Right hindlimb (tissue), 1 donor: Measurements from ENCODE around the gene SYP.
"Not testable (repeated sequence)": the region's sequence is repeated elsewhere in the genome, so short reads cannot be mapped to it uniquely, and the experiment has no call there.

Experiments
- DNase-seq: peaks from one replicate; pipeline ENCODE4 v3.0.0-alpha.2; 2018

The SYP gene

GRCh38 chrX:49187526-49187925 lies 12.5 kb downstream of the SYP start:
- no peak for DNase-seq

DNA sequence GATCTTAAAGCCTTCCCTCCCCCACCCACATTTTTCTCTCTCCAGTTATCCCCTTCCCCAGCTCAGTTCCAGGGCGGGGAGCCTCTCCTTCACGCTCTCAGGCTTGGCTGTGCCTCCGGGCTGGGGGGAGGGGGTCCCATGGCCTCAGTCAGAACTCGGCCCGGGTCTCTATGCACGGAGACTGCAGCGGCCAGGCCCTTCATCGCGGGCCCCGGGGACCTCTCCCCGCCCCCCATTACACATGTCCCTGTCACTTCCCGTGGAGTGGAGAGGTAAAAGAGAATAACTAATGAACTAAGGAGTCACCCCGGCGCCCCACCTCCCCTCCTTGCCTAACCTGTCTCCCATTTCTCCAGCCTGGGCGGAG lies 13.0 kb downstream of the SYP start:
- no peak for DNase-seq

- peak; percentile 80 for DNase-seq
Observed at GRCh38 chrX:49186125-49187027, 13.6 kb downstream of the SYP start, which contains the start of gene PRICKLE3. Gene PRICKLE3, minus strand, starts transcription at chrX:49186373. Its CDS starts 76 bp downstream, at chrX:49186297.

DNA sequence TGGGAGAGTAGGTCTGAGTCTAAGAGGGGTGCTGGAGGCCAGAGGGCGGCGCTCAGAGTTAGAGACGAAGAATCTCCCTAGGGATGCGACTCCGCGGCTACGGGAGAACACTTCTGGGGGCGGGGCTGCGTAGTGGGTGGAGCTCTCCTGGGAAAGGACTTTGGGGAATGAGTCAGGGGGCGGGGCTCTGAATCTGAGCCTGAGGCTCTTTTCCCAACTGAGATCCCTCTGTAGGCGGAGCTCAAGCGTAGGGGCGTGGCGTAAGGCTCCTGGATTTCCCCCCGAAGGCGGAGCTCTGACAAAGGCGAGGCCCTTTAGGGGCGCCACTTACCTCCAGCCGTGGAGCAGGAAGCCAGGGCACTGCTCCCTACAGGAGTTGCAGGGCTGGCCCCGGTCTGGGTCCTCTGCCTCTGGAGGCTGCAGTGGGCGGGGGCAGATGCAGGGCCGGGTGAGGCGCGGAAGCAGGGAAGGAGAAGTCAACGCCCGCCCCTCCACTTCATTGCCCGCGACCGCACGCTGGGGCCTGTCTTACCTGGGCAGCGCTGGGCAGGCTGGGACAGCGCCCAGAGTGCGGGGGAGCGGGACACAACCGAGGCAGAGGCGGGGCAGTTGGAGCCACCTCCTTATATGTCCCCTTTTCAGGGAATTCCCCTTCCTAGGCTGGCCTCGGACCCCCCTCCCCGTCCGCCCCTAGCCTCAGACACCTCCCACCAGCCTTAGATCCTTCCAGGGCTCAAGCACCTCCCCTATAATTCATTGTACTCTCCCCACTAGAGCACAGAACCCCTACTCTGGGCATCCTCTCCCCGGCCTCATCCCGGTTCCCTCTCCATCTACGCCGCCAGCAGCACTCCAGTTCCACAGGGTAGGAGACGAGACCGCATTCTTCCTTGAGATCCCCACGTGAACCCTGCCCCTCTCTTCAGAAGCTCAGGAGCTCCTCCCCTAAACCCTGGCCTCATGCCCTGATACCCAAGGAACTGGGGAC lies 15.4 kb downstream of the SYP start:
- DNase-seq = peak; percentile 77

- no peak for DNase-seq
Observed at GRCh38 chrX:49183701-49184281, 16.2 kb downstream of the SYP start.

DNA sequence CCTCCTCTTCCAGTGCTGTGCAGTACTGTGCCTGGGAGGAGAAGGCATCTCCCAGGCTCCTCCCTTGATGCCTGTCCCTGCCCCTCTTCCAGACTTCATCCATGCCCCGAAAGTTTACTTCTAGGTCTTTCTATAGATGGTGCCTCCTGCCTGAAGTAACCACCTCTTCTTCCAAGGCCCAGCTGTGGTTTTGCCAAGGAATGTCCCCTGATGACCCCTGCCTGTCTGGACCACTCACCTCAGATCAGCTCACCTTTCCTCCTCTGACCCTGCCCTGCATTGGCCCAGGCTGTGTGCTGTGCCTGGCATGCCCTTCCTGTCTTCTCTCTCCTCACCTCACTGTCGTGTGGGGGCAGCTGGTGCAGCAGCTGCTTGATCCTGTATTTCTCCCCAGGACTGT lies 20.6 kb downstream of the SYP start:
- no peak for DNase-seq

GRCh38 chrX:49178537-49178936 lies 21.5 kb downstream of the SYP start:
- no peak for DNase-seq

DNA sequence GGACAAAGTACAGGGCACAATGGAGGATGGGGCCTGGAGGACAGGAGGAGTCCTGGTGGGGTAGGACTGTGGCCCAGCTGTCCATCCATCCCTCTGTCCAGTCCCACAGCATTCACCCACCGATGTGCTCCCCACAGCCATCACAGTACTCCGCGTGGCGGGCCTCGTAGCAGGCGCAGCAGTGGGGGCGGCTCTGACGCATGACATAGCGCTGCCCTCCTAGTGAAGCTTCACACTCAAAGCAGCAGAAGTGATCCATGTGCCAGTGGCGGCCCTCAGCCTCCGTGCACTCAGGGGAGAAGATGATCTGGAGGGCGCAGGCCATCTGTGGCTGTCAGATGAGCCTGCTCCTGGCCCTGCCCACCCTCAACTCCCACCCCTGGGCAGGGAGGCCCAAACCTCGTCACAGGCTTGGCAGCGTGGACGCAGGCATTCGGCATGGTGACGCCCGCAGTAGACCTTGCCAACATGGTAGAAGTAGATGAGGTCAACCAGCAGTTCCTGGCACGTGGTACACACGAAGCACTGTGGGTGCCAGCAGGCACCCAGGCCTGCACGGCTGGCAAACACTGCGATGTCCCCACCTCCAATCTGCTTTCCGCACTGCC lies 22.0 kb downstream of the SYP start:
- DNase-seq = no peak

DNA sequence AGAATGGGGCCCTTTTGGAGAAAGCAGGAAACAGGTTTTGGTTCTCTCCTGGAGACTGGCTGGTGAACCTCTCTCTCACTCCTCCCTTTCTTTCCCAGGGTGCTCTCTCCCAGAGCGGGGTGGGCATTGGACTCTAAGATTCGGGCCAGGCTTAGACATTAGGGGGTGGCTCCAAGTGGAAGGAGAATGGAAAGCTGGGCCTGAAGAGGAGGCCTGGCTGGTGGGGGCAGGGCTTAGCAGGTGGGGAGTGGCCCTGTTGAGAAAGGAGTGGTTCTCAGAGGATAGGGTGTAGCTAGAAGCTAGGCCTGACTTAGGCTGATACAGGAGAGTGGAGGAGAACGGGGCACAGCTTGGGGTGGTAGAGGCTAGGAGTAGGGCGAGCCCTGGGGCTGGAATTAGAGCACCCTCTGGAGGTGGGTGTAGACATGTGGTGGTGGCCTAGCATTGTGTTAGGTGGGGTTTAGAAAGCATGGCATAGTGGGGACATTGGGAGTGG lies 22.6 kb downstream of the SYP start:
- no peak for DNase-seq

DNA sequence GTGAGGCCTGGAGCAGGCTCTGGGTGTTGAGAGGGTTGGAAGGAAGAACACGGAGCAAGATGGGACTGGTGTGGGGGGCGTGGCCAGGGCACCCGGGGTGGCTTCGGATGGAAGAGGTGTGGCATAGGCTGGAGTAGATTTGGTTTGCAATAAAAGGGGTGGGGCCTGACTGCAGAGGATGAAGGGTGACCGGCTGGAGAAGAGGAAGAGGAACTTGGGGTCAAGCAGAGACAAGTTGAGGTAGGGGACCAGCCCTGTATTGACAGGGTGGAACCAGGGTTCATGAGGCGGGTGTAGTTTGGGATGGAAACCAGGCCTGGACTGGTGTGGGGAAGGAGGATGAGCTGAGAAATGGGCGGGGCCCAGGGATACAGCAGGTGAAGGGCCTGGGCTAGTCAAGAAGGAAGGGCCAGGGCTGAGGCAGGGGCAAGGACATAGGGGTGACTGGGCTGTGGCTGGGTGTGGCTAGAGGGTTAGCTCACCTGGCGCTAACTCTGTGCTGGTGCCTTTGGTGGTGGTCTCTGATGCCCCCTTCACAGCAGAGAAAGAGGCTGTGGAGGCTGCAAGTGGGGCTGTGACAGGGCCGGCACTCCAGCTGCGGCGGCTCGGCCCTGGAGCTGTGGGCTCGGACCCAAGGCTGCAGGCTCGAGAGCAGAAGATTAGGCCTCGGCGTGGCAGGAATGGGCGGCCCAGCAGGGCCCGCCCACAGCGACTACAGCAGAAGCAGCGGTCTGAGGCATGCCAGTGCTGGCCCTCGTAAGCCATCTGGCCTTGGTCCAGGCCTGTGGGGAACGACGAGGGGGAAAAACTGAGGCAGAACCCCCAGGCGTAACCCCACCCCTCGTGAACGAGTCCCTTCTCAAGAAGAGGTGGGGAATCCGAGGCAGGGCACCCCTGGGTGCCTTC lies 23.3 kb downstream of the SYP start:
- no peak for DNase-seq

DNA sequence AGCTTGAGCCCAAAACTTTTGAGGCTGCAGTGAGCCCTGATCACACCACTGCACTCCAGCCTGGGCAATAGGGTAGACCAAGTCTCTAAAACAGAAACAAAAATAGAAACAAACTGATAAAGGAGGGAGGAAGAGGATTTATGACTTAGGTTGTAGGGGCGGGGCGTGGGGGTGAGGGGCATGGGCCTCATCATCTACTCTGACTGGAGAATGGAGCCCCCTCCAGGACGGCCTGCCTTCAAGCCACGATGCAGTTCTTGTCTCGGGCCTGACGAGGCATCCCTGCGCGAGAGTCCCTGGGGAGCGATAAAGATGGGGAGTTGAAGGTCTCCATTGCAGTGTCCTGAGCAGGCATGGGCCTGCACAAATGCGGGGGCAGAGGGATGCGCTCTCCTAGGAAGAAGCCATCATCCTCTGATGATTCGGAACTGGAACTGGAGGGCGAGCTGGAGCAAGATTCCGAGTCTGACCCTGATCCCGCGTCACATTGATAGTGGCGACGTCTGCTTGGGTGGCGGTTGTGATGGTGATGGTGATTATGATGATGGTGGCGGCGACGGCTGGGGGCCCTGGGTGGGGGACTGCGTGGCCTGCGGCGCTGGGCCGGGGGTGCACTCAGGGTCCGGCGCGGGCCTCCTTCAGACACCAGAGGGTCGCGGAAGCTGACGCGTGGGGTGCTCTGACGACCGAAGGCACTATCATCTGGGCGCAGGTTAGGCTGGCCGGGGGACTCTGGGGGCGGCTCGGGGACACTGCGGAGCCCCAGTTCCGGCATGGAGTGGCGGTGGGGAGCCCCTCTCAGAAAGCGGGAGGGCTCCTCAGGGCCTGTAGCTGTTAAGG lies 24.3 kb downstream of the SYP start:
- DNase-seq = no peak

GRCh38 chrX:49174723-49175122 lies 25.3 kb downstream of the SYP start:
- DNase-seq = no peak

DNA sequence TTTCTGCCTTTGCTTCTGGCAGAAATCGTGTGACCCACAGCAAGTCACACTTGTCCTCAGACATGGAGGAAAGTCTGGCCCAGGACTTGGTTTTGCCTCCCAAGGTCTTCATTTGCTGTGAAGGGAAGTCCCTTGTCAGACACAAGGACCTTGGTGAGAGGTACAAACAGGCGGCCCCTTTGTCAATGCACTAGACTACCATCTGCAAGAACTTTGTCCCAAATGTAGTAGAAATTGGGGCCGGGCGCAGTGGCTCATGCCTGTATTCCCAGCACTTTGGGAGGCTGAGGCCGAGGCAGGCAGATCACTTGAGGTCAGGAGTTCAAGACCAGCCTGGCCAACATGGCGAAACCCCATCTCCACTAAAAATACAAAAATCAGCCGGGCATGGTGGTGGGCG lies 26.4 kb downstream of the SYP start:
- not testable (repeated sequence) for DNase-seq

GRCh38 chrX:49172280-49172780 lies 27.7 kb downstream of the SYP start:
- no peak for DNase-seq

DNA sequence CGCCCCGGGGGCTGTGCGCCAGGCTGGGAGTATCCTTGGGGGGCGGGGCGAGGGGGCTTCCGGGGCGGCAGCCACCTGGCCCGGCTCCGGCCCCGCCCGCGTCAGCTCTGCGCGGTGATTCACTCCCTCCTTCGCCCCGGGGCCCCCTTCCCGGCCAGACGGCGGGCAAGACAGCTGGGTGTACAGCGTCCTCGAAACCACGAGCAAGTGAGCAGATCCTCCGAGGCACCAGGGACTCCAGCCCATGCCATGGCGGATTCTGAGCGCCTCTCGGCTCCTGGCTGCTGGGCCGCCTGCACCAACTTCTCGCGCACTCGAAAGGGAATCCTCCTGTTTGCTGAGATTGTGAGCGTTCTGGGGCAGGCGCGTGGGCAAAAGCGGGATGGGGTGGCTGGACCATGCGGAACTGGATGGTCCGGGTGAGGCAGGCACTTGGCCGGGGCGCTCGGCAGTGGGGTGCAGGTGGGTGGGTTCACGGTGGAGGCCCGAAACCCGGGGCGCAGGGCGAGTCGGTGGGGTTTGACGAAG lies 28.2 kb downstream of the SYP start, which contains the start of gene PLP2:
TSS of gene PLP2 (plus strand) at position 147 of the 528 bp plus-strand sequence. CDS start at position 250, 103 bp downstream.
- peak; percentile 63 for DNase-seq

DNA sequence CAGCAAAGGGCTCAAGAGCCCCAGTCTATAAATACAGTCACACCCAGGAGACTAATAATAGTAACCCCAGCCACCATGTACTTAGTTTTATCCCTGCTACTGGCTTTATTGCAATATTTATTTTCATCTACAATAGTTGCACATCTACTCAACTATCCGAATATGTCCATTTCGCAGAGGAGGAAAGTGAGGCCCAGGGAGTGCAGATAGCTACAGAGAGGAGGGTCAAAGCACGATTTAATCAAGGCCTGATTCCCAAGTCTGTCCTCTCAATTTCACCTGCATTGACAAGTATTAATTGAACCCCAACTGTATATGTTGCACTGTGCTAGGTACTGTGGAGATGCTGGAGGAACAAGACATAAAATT lies 32.3 kb downstream of the SYP start:
- DNase-seq = no peak

DNA sequence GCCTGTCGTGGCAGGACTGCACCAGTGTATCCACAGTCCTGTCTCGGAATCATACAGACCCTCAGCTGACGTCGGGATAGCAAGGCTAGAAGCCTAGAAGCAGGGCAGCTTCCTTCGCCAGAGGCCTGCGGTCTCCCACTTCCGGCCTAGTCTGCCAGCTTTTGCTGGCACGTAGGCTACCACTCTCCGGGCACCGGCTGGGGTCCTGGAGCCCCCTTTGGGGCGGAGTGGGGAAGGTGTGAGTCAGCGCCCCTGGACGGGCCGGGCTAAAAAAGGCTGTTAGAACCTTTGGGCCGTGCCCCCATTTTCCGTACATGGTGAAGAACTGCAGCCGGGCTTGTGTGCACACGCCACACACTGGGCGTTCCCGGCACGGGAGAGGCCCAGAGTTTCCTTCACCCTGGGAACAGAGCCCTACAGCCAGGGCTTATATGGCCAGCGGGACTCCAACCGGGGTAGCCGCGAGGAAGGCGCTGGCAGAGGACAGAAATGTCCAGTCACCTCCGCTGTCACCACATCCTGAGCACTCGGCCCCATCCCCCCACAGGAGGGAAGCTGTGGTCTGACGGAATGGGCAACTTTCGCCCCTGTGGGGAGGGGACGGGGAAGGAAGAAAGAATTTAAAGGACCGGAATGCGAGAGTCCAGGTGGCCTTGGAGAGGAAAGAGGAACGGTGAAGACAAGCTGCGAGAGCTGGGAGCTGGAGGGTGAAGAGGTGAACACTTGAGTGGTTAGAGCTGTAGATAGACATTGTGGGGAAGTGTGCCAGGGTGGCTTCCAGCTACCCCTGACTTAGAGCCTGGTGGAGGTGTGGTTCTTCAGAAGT lies 32.9 kb downstream of the SYP start:
- DNase-seq = peak; percentile 82

DNA sequence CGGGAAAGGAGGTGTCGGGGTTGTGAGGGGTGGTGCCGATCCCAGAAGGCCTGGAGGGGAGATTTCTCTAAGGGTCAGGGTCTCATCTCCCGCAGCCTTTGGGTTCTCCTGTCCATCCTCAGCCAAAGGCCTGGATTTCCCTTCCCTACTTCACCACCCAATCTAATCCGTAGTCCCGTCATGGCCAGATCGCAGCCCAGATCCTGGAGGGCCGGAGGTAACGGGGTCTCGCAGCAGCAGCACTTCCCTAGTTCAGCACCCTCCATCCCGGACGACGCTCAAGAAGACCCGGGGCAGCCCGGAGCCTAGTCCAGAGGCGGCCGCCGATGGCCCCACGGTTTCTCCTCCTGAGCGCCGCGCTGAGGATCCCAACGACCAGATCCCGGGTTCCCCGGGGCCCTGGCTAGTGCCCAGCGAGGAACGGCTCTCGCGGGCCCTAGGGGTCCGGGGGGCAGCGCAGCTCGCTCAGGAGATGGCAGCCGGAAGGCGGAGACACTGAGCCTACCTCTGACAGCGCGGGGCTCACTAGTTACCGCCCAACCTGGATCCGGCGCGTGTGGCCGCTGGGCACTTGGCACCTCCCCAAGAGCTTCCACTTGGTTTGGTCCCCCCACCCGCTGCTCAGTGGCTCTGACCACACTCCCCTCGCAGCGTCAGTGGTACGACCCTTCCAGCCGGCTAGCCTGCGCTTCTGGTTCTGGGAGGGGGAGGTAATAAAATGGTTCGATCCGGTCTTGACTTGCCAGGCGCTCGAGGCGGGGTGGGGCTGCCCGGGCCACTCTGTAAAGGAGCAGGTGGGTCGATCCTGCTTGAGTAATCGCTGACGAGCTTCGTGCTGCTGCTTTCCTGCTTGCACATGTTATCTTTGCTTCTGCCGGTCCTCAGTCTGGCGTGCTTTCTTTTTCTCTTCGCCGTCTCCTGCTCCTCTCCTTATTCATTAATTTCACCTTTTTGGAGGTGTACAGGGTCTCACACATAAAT lies 33.8 kb downstream of the SYP start:
- peak; percentile 81 for DNase-seq
